GM12872 (cell line): ENCODE measurements around the gene ASH1L.

ENCODE experiments used
- CTCF ChIP-seq: IDR thresholded peaks from 3 replicates; pipeline ENCODE4 v1.5.1; 2011; ENCODE audit warnings: low read depth, mild to moderate bottlenecking, low read length, moderate library complexity; ENCODE audit not compliant: insufficient read depth

The ASH1L gene

GRCh38 chr1:155294520-155295182 is 268.0 kb downstream of the ASH1L start:
- TF ChIP-seq CTCF = no peak

GRCh38 chr1:155293086-155293749 is 269.4 kb downstream of the ASH1L start:
- no peak for TF ChIP-seq CTCF

GRCh38 chr1:155287987-155288543 is 274.5 kb downstream of the ASH1L start:
- no peak for TF ChIP-seq CTCF

GRCh38 chr1:155286544-155286943 is 276.1 kb downstream of the ASH1L start:
- no peak for TF ChIP-seq CTCF

GRCh38 chr1:155285631-155286044 is 277.0 kb downstream of the ASH1L start:
- TF ChIP-seq CTCF = no peak
